Measurements from ENCODE around the gene PCDHB15.
"Not testable (repeated sequence)": the region's sequence is repeated elsewhere in the genome, so short reads cannot be mapped to it uniquely, and the experiment has no call there.

The PCDHB15 gene

GRCh38 chr5:141236516-141237313, 8.5 kb upstream of the PCDHB15 start:
- H3K27me3 ChIP-seq (ENCODE audit: insufficient read depth, poor library complexity, severe bottlenecking) = no peaks in the 10 kb centered on the region
- no peak for TF ChIP-seq SPI1 (IDR thresholded peaks at IDR 0.05; ENCODE audit: borderline replicate concordance, low read depth)
- no peak overlapping the region for H3K4me3 ChIP-seq (replicated peaks; ENCODE audit: insufficient read depth, low read length)
- H3K27ac ChIP-seq (replicated peaks) = no peak overlapping the region
- no peak for DNase-seq (ENCODE audit: low read depth in 1 of 2, low spot score in 1 of 2)

GRCh38 chr5:141241496-141241895, 3.7 kb upstream of the PCDHB15 start:
- H3K4me3 ChIP-seq (replicated peaks; ENCODE audit: insufficient read depth, low read length) = no peak overlapping the region
- H3K27ac ChIP-seq (replicated peaks) = no peak overlapping the region
- no peaks in the 10 kb centered on the region for H3K27me3 ChIP-seq (ENCODE audit: insufficient read depth, poor library complexity, severe bottlenecking)
- no peak for TF ChIP-seq REST (IDR thresholded peaks at IDR 0.05; ENCODE audit: insufficient replicate concordance, low read depth)
- TF ChIP-seq CTCF (IDR thresholded peaks at IDR 0.05; ENCODE audit: insufficient read depth, low read length) = no peak
- TF ChIP-seq GABPA (IDR thresholded peaks at IDR 0.05; ENCODE audit: low read depth) = no peak
- TF ChIP-seq POLR2AphosphoS5 (IDR thresholded peaks at IDR 0.05; ENCODE audit: low read depth) = no peak
- TF ChIP-seq SPI1 (IDR thresholded peaks at IDR 0.05; ENCODE audit: borderline replicate concordance, low read depth) = no peak
- no peak for DNase-seq (ENCODE audit: low read depth in 1 of 2, low spot score in 1 of 2)

GRCh38 chr5:141246971-141247370, 1.8 kb downstream of the PCDHB15 start:
- not testable (repeated sequence) for H3K4me3 ChIP-seq (replicated peaks; ENCODE audit: insufficient read depth, low read length); H3K27me3 ChIP-seq (ENCODE audit: insufficient read depth, poor library complexity, severe bottlenecking); H3K27ac ChIP-seq (replicated peaks); DNase-seq (ENCODE audit: low read depth in 1 of 2, low spot score in 1 of 2)

- DNase-seq (ENCODE audit: low read depth in 1 of 2, low spot score in 1 of 2); H3K27ac ChIP-seq (replicated peaks); H3K4me3 ChIP-seq (replicated peaks; ENCODE audit: insufficient read depth, low read length); H3K27me3 ChIP-seq (ENCODE audit: insufficient read depth, poor library complexity, severe bottlenecking): not testable (repeated sequence)
Measured at GRCh38 chr5:141247434-141247833, 2.2 kb downstream of the PCDHB15 start.

- no peak for DNase-seq (ENCODE audit: low read depth in 1 of 2, low spot score in 1 of 2)
- H3K27me3 ChIP-seq (ENCODE audit: insufficient read depth, poor library complexity, severe bottlenecking) = no peaks in the 10 kb centered on the region
- H3K4me3 ChIP-seq (replicated peaks; ENCODE audit: insufficient read depth, low read length) = no peak overlapping the region
- no peak for TF ChIP-seq REST (IDR thresholded peaks at IDR 0.05; ENCODE audit: insufficient replicate concordance, low read depth)
- TF ChIP-seq POLR2AphosphoS5 (IDR thresholded peaks at IDR 0.05; ENCODE audit: low read depth) = no peak
- TF ChIP-seq CTCF (IDR thresholded peaks at IDR 0.05; ENCODE audit: insufficient read depth, low read length) = no peak
- TF ChIP-seq GABPA (IDR thresholded peaks at IDR 0.05; ENCODE audit: low read depth) = no peak
- no peak for TF ChIP-seq SPI1 (IDR thresholded peaks at IDR 0.05; ENCODE audit: borderline replicate concordance, low read depth)
- H3K27ac ChIP-seq (replicated peaks) = no peak overlapping the region
Measured at GRCh38 chr5:141250576-141250975, 5.4 kb downstream of the PCDHB15 start.
